ENCODE data around the gene RILPL1. TPM values are rescaled to one million over a fixed set of nuclear protein-coding genes. Genes with fewer than 3 reads are reported as not detected.
"Not testable (repeated sequence)": the region's sequence is repeated elsewhere in the genome, so short reads cannot be mapped to it uniquely, and the experiment has no call there.

Gene RILPL1
- total and polyA plus RNA-seq, 2 experiments from 2014 or later: 13.6 to 17.5 TPM

DNA sequence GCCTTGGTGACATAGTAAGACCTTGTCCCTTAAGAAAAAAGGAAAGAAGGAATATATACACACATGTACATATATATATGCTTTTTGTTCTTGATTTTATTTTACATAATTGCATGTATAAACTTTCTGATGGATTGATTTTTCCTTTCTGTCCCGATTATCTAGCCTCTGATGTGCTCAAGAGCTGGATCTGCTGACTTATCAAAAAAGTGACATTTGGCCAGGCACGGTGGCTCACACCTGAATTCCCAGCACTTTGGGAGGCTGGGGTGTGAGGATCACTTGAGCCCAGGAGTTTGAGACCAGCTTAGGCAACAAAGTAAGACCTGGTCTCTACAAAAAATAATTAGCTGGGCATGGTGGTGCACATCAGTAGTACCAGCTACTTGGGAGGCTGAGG is 63.5 kb downstream of the RILPL1 start:
- TF ChIP-seq EZH2phosphoT487 (IDR thresholded peaks at IDR 0.05; ENCODE audit: low read depth, severe bottlenecking, unreplicated experiment): no peak
- TF ChIP-seq, protein P1, sequence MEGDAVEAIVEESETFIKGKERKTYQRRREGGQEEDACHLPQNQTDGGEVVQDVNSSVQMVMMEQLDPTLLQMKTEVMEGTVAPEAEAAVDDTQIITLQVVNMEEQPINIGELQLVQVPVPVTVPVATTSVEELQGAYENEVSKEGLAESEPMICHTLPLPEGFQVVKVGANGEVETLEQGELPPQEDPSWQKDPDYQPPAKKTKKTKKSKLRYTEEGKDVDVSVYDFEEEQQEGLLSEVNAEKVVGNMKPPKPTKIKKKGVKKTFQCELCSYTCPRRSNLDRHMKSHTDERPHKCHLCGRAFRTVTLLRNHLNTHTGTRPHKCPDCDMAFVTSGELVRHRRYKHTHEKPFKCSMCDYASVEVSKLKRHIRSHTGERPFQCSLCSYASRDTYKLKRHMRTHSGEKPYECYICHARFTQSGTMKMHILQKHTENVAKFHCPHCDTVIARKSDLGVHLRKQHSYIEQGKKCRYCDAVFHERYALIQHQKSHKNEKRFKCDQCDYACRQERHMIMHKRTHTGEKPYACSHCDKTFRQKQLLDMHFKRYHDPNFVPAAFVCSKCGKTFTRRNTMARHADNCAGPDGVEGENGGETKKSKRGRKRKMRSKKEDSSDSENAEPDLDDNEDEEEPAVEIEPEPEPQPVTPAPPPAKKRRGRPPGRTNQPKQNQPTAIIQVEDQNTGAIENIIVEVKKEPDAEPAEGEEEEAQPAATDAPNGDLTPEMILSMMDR (IDR thresholded peaks at IDR 0.05; ENCODE audit: poor library complexity): no peak
- no peak for TF ChIP-seq EZH2 (IDR thresholded peaks at IDR 0.05; ENCODE audit: borderline replicate concordance)
- no peak for DNase-seq (ENCODE audit: low spot score)
- Histone ChIP-seq H3K27ac (no peak overlapping the region), H3K4me3 (no peak overlapping the region), H3K4me1 (ENCODE audit: insufficient read depth) (no peaks in the 10 kb centered on the region), H2AFZ (no peak overlapping the region), H4K20me1 (ENCODE audit: insufficient read depth, poor library complexity, severe bottlenecking) (peaks cover 4% of the 10 kb centered on the region), H3K36me3 (replicated peaks; ENCODE audit: insufficient read depth, low read depth) (no peaks in the 10 kb centered on the region), H3K79me2 (peaks cover 14% of the 10 kb centered on the region), H3K4me2 (no peak overlapping the region), H3K27me3 (no peaks in the 10 kb centered on the region), H3K9me3 (ENCODE audit: low read depth) (no peaks in the 10 kb centered on the region), H3K9me2 (replicated peaks; ENCODE audit: insufficient read depth) (no peaks in the 10 kb centered on the region)
- 100% methylated on average over 2 of the region's 2 CpGs for WGBS (ENCODE audit: low lambda C conversion rate, missing lambda C conversion rate)

DNA sequence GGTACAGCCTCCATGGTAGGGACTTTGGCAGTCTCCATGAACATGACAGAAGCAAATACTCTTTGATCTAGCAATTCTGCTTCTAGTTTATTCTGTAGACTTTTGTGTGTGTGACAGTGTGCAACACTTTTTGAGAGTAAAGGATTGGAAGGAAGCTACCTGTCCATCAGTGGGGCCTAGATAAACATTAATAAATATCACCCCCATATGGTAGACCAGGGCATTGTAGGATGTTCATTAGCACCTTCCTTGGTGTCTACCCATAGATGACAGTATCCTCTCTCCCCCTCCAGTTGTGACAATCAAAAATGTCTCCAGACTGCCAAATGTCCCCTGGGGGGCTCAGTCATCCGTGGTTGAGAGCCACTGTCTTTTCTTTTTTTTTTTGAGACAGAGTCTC is 64.7 kb downstream of the RILPL1 start:
- Histone ChIP-seq H4K20me1 (ENCODE audit: insufficient read depth, poor library complexity, severe bottlenecking) (peaks cover 4% of the 10 kb centered on the region), H3K4me3 (no peak overlapping the region), H3K79me2 (peaks cover 22% of the 10 kb centered on the region), H3K9me3 (ENCODE audit: low read depth) (no peaks in the 10 kb centered on the region), H3K36me3 (replicated peaks; ENCODE audit: insufficient read depth, low read depth) (no peaks in the 10 kb centered on the region), H2AFZ (no peak overlapping the region), H3K4me2 (no peak overlapping the region), H3K27me3 (no peaks in the 10 kb centered on the region), H3K4me1 (ENCODE audit: insufficient read depth) (no peaks in the 10 kb centered on the region), H3K9me2 (replicated peaks; ENCODE audit: insufficient read depth) (no peaks in the 10 kb centered on the region), H3K27ac (no peak overlapping the region)
- WGBS (ENCODE audit: low lambda C conversion rate, missing lambda C conversion rate): 69% methylated on average over 1 of the region's 1 CpG
- TF ChIP-seq, protein P1 (IDR thresholded peaks at IDR 0.05; ENCODE audit: poor library complexity): no peak
- TF ChIP-seq EZH2 (IDR thresholded peaks at IDR 0.05; ENCODE audit: borderline replicate concordance) (no peak), EZH2phosphoT487 (IDR thresholded peaks at IDR 0.05; ENCODE audit: low read depth, severe bottlenecking, unreplicated experiment) (no peak)
- no peak for DNase-seq (ENCODE audit: low spot score)

DNA sequence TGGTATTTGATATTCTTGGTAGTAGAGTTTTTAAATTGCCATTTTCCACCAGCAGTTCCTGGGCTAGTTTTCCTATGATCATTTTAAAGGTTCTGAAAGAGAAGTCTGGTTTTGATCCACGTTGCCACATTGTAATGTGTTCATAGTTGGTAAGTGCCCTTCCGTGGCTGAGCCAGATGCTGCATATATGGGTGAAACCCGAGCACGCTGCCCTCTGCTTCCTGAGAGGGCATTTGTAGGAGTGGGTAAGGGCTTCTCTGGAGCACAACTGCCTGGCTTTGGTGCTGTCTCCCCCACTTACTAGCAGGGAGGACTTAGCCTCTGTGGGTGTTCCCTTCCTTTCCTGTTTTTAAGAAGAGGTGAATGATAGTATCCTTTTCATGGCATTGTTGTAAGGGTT is 68.4 kb downstream of the RILPL1 start:
- 90% methylated on average over 4 of the region's 4 CpGs for WGBS (ENCODE audit: low lambda C conversion rate, missing lambda C conversion rate)

DNA sequence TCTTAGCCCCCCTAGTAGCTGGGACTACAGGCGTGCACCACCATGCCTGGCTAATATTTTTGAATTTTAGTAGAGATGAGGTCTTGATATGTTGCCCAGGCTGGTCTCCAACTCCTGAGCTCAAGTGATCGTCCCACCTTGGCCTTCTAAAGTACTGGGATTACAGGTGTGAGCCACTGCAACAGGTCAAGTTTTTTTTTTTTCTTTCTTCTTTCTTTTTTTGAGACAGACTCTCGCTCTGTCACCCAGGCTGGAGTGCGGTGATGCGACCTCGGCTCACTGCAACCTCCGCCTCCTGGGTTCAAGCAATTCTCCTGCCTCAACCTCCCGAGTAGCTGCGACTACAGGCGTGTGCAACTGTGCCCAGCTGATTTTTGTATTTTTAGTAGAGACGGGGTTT is 70.3 kb downstream of the RILPL1 start:
- 97% methylated on average over 11 of the region's 11 CpGs for WGBS (ENCODE audit: low lambda C conversion rate, missing lambda C conversion rate)
- not testable (repeated sequence) for H3K4me2 ChIP-seq; H3K27me3 ChIP-seq; H2AFZ ChIP-seq; DNase-seq (ENCODE audit: low spot score); H3K4me3 ChIP-seq; H3K9me2 ChIP-seq (replicated peaks; ENCODE audit: insufficient read depth); H3K4me1 ChIP-seq (ENCODE audit: insufficient read depth); H3K27ac ChIP-seq; H3K9me3 ChIP-seq (ENCODE audit: low read depth); H3K36me3 ChIP-seq (replicated peaks; ENCODE audit: insufficient read depth, low read depth); H4K20me1 ChIP-seq (ENCODE audit: insufficient read depth, poor library complexity, severe bottlenecking)
- H3K79me2 ChIP-seq: peaks cover 45% of the 10 kb centered on the region

More for the DNA sequence above, 68.4 kb downstream of the RILPL1 start:
- DNase-seq (ENCODE audit: low spot score): no peak
- no peak overlapping the region for H3K4me2 ChIP-seq
- H2AFZ ChIP-seq: no peak overlapping the region
- H3K27ac ChIP-seq: no peak overlapping the region
- no peak for TF ChIP-seq EZH2phosphoT487 (IDR thresholded peaks at IDR 0.05; ENCODE audit: low read depth, severe bottlenecking, unreplicated experiment)
- TF ChIP-seq EZH2 (IDR thresholded peaks at IDR 0.05; ENCODE audit: borderline replicate concordance): no peak
- TF ChIP-seq, protein P1 (IDR thresholded peaks at IDR 0.05; ENCODE audit: poor library complexity): no peak
- H3K27me3 ChIP-seq: no peaks in the 10 kb centered on the region
- H3K79me2 ChIP-seq: peaks cover 35% of the 10 kb centered on the region
- no peaks in the 10 kb centered on the region for H3K4me1 ChIP-seq (ENCODE audit: insufficient read depth)
- H4K20me1 ChIP-seq (ENCODE audit: insufficient read depth, poor library complexity, severe bottlenecking): peaks cover 4% of the 10 kb centered on the region
- no peaks in the 10 kb centered on the region for H3K9me3 ChIP-seq (ENCODE audit: low read depth)
- H3K4me3 ChIP-seq: no peak overlapping the region
- no peaks in the 10 kb centered on the region for H3K36me3 ChIP-seq (replicated peaks; ENCODE audit: insufficient read depth, low read depth)
- no peaks in the 10 kb centered on the region for H3K9me2 ChIP-seq (replicated peaks; ENCODE audit: insufficient read depth)

Data from hepatocyte (in vitro differentiated cells).